Stomach (tissue), 9 donors: ENCODE data around the gene SART1. TPM values are rescaled to one million over a fixed set of nuclear protein-coding genes. Genes with fewer than 3 reads are reported as not detected.

Source experiments
- DNase-seq, 2 donors: peaks; one replicate each; pipeline versions ENCODE4 v3.0.0 to v3.0.0-alpha.2; 2013 to 2019
- H3K27ac ChIP-seq, 5 donors: fragments of 200-600 bp in 4 of 5; sonication (generic) in 4 of 5; one replicate each; pipeline ENCODE4 v1.5.1; 2013 to 2019; ENCODE audit warnings: mild to moderate bottlenecking in 1 of 5, moderate library complexity in 1 of 5
- H3K27me3 ChIP-seq, 3 donors: fragments of 200-600 bp; sonication (generic); one replicate each; pipeline ENCODE4 v1.5.1; 2017 to 2019; ENCODE audit warnings: mixed run types in 1 of 3
- H3K36me3 ChIP-seq, 4 donors: fragments of 200-600 bp; sonication (generic); 1 replicate in 3 of 4; 2 replicates in 1 of 4; pipeline ENCODE4 v1.5.1; 2016 to 2019
- H3K4me1 ChIP-seq, 4 donors: fragments of 200-600 bp; sonication (generic); one replicate each; pipeline ENCODE4 v1.5.1; 2016 to 2019
- H3K4me3 ChIP-seq, 4 donors: fragments of 200-600 bp; sonication (generic) in 3 of 4; one replicate each; pipeline ENCODE4 v1.5.1; 2016 to 2019; ENCODE audit warnings: mild to moderate bottlenecking in 1 of 4
- H3K9me3 ChIP-seq, 4 donors: fragments of 200-600 bp; sonication (generic); one replicate each; pipeline ENCODE4 v1.5.1; 2016 to 2019
- EP300 ChIP-seq: sonication (generic); formaldehyde crosslinking; IDR thresholded peaks from one replicate; pipeline ENCODE4 v1.6.1; 2017; ENCODE audit warnings: antibody characterized with exemption
- POLR2A ChIP-seq, 4 donors: fragments of 450-650 bp; IDR thresholded peaks; one replicate each; pipeline ENCODE4 v1.6.1; 2016; ENCODE audit warnings: antibody characterized with exemption in 4 of 4, control low read depth in 2 of 4, mild to moderate bottlenecking in 1 of 4, moderate library complexity in 1 of 4
- POLR2AphosphoS5 ChIP-seq, 3 donors: sonication (generic); formaldehyde crosslinking; IDR thresholded peaks; one replicate each; pipeline ENCODE4 v1.6.1; 2016; ENCODE audit warnings: antibody characterized with exemption in 3 of 3
- WGBS, 5 donors: extraction: QIAGEN DNeasy Blood & Tissue Kit in 3 of 5; methylation state at CpG; one replicate each; pipeline versions ENCODE4 v1.1.5 to v1.1.7; 2013 to 2018; 5-methylcytosine and 5-hydroxymethylcytosine counted together
- intact Hi-C: fragments of 100-400 bp; cut with DNase I; formaldehyde crosslinking; loops from one replicate; pipeline ENCODE4 v1.15.1; 2023; ENCODE audit warnings: low total_unique reads
- polyA plus RNA-seq, 3 donors: library from polyadenylated mRNA; stranded (reverse); fragments of 200-250 nt; gene quantifications; one replicate each; pipeline ENCODE4 v1.2.3, GENCODE V29; 2013
- total RNA-seq, 5 donors: library from RNA; depleted of rRNA; stranded (reverse); fragments of >200 nt; gene quantifications; one replicate each; pipeline versions ENCODE4 v1.1.0 to v1.2.3, GENCODE V29; 2014 to 2016
- TF ChIP-seq, protein P1 (sequence below), 7 experiments: fragments of 450-650 bp in 4 of 7; fragments of 200-600 bp in 3 of 7; sonication (generic) in 3 of 7; IDR thresholded peaks; one replicate each; pipeline ENCODE4 v1.5.1; 2016 to 2019; ENCODE audit warnings: antibody characterized with exemption in 7 of 7, control low read depth in 2 of 7, mild to moderate bottlenecking in 1 of 7
- donor health status: healthy with polysubstance abuse.
- donor health status: Bipolar disorder and iron deficiency.
- donor health status: healthy.

The SART1 gene
- total and polyA plus RNA-seq, 8 donors: 26.1 to 278 (median 82.5) TPM

DNA sequence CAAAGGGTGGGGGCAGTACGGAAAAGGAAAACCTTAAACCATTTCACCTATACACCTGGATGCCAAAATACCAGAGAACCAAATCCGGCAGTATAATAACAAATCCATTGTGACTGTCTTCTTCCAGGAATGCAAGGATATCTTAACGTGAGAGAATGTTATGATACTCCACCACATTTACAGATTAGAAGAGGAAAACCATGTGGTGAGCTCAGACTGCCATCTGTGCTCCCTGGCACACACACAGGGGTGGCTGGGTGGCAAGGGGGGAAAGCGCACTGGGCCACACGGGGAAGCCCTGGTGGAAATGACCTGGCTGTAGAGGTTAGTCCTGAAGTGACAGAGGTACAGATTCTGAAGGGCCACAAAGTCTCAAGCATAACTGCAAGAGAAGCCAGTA, 30.5 kb downstream of the SART1 start:
- intact Hi-C loops: no loop called here
- Histone ChIP-seq H3K36me3 (peaks cover 0 to 20% (median 16%) of the 10 kb centered on the region in 4 donors), H3K27ac (no peak overlapping the region), H3K4me1 (peaks cover 0 to 10% (median 3%) of the 10 kb centered on the region in 4 donors), H3K9me3 (no peaks in the 10 kb centered on the region), H3K4me3 (no peak overlapping the region), H3K27me3 (no peaks in the 10 kb centered on the region)
- no peak for DNase-seq
- no peak for TF ChIP-seq POLR2A (IDR thresholded peaks at IDR 0.05)
- TF ChIP-seq POLR2AphosphoS5 (IDR thresholded peaks at IDR 0.05): no peak
- TF ChIP-seq, protein P1, sequence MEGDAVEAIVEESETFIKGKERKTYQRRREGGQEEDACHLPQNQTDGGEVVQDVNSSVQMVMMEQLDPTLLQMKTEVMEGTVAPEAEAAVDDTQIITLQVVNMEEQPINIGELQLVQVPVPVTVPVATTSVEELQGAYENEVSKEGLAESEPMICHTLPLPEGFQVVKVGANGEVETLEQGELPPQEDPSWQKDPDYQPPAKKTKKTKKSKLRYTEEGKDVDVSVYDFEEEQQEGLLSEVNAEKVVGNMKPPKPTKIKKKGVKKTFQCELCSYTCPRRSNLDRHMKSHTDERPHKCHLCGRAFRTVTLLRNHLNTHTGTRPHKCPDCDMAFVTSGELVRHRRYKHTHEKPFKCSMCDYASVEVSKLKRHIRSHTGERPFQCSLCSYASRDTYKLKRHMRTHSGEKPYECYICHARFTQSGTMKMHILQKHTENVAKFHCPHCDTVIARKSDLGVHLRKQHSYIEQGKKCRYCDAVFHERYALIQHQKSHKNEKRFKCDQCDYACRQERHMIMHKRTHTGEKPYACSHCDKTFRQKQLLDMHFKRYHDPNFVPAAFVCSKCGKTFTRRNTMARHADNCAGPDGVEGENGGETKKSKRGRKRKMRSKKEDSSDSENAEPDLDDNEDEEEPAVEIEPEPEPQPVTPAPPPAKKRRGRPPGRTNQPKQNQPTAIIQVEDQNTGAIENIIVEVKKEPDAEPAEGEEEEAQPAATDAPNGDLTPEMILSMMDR (IDR thresholded peaks at IDR 0.05): no peak
- no peak for TF ChIP-seq EP300
- 69 to 82% (median 80%) methylated on average over 5 of the region's 5 CpGs for WGBS, 5 donors

DNA sequence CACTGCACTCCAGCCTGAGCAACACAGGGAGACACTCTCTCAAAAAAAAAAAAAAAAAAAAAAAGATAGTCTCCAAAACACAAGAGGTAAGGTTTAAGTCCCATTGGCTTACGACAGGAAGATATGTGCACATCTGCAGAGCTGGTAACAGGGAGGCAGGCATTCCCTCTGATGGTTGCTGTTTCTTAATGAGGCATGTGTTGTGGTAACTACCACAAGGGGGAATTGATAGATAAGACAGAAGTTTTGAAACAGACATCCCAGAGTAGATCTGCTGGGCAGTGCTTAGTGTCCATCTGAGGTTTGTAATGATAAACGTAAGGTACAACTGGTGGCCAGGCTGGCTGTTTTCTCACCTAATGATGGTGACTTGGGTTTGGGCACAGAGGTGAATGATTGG, 35.8 kb downstream of the SART1 start:
- WGBS, 5 donors: 81 to 91% (median 86%) methylated on average over 2 of the region's 2 CpGs
- no peak for DNase-seq
- Histone ChIP-seq H3K9me3 (no peaks in the 10 kb centered on the region), H3K4me1 (peaks cover 5 to 25% (median 20%) of the 10 kb centered on the region in 4 donors), H3K27ac (no peak overlapping the region), H3K27me3 (no peaks in the 10 kb centered on the region), H3K4me3 (no peak overlapping the region), H3K36me3 (peaks cover 32 to 48% (median 42%) of the 10 kb centered on the region in 4 donors)
- TF ChIP-seq POLR2A (IDR thresholded peaks at IDR 0.05) (no peak), EP300 (no peak), POLR2AphosphoS5 (IDR thresholded peaks at IDR 0.05) (no peak)
- TF ChIP-seq, protein P1 (IDR thresholded peaks at IDR 0.05): no peak
- intact Hi-C loops: no loop called here

DNA sequence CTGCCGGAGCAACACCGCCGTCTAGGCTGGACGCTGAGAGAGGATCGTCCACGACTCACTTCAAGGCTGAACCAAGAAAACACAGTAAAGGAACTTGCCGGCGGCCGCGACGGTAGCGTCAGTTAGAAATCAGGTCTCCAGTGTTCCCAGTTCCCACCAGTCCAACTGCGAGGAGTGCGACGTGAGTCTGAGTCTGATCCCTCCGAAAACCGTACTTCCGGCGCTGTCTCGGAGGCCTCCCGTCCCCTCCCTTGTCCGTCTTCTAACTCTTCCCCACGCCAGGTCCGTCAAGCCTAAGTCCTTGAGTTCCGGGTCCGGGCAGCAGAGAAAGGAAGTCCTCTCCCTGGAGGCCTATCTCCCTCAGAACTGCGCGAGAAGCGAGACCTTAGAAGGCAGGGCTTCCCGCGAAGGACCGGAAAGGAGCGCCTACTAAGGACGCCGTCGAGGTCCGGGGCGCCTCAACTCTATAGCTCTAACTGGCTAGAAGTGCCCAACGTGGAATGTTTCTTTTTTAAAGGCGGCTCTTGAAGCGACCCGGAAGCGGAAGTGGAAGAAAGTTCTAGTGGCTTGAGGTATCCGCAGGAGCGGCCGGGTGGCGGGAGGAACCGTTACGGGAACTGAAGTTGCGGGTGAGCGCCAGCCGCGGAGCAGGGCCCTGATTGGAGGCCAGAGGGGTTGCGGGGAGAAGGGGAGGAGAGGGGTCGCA, 40.6 kb downstream of the SART1 start, which contains the start of the genes BANF1 and EIF1AD:
BANF1 (plus strand) TSS at position 562 of the 706 bp plus-strand sequence. CDS start 748 bp downstream, outside the sequence.
EIF1AD (minus strand) TSS at position 216 of the 706 bp plus-strand sequence. CDS start 1,768 bp downstream, outside the sequence.
- Histone ChIP-seq H3K36me3 (peaks cover 43 to 59% (median 53%) of the 10 kb centered on the region in 4 donors), H3K4me3 (peak within 1 kb of the TSS; percentile 84 to 99 (median 94)), H3K9me3 (no peaks in the 10 kb centered on the region), H3K27ac (peak within 1 kb of the TSS; percentile 93 to 96 (median 94)), H3K27me3 (no peaks in the 10 kb centered on the region), H3K4me1 (peaks cover 14 to 41% (median 35%) of the 10 kb centered on the region in 4 donors)
- 0 to 1% (median 0%) methylated on average over 36 to 55 of the region's 55 CpGs for WGBS, 5 donors
- TF ChIP-seq POLR2A (IDR thresholded peaks at IDR 0.05) (no peak), EP300 (no peak), POLR2AphosphoS5 (IDR thresholded peaks at IDR 0.05) (peak; percentile 58 to 90 (median 69))
- TF ChIP-seq, protein P1 (IDR thresholded peaks at IDR 0.05): peak in 1 of 7 experiments; percentile 12
- intact Hi-C loops: no loop called here
- DNase-seq: peak; percentile 92 to 98

DNA sequence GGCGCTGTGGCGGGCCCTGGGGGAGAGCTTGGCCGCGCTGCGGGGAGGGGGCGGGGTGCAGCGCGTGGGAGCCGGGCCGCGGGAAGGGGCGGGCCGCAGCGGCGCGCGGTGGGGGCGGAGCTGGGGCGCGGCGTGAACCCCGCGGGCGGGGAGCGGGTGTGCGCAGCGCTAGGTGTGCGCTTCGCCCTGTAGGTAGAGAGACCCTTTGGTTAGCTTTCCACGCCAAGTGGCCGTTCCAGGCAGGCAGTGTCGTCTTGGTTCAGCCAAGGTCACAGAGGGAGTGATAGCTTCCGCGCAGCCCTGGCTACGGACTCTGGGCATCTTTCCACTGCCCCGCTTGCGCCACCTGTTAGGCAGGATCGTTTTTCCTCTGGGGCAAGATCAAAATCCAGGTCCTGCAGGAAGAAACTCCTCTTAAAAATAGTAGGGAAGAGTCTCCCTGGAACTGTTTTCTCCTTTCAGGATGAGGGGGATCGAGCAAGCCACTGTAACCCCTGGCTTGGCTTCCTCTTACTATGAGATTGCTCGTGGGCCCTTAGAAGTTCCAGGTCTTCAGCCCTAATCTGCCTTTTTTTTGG, 41.2 kb downstream of the SART1 start:
- whole genome bisulfite sequencing, 5 donors: 0 to 1% (median 1%) methylated on average over 11 to 40 of the region's 40 CpGs
- DNase-seq: peak in 1 of 2 donors; percentile 70
- peak overlapping the region; percentile 93 to 96 (median 94) for H3K27ac ChIP-seq

More for the DNA sequence above, 41.2 kb downstream of the SART1 start:
- Histone ChIP-seq H3K9me3 (no peaks in the 10 kb centered on the region), H3K27me3 (no peaks in the 10 kb centered on the region), H3K4me1 (peaks cover 14 to 41% (median 35%) of the 10 kb centered on the region in 4 donors), H3K36me3 (peaks cover 37 to 53% (median 46%) of the 10 kb centered on the region in 4 donors), H3K4me3 (peak overlapping the region; percentile 84 to 99 (median 94))
- TF ChIP-seq POLR2AphosphoS5 (IDR thresholded peaks at IDR 0.05) (peak; percentile 3 to 48 (median 30)), POLR2A (IDR thresholded peaks at IDR 0.05) (no peak), EP300 (no peak)
- TF ChIP-seq, protein P1 (IDR thresholded peaks at IDR 0.05): peak in 2 of 7 experiments; percentile 7 to 21
- intact Hi-C loops: no loop called here
